Hepatic stellate cell (primary cell): ENCODE data around the gene CDCP1.

Source experiments
- DNase-seq: peaks from one replicate; pipeline ENCODE4 v3.0.0; 2011; ENCODE audit warnings: low spot score

The CDCP1 gene

DNA sequence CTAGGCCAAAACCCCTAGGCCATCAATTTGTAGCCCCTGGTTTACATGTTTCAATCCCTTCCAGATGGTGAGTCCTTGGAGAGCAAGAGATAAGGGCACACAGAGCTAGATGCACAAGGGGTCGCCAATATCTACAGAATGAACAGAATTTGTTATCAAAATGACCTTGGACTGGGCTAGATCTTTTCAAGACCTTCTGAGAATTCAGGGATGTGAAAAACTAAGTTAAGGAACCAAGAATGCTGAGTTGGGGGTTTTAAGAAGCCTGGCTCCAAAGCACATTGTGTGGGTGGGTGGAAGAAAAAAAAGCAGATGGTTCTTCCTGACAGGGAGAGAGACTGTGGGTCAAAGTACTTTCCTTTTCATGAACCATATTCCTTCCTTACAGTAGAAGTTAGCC is 10.2 kb downstream of the CDCP1 start:
- no peak for DNase-seq

DNA sequence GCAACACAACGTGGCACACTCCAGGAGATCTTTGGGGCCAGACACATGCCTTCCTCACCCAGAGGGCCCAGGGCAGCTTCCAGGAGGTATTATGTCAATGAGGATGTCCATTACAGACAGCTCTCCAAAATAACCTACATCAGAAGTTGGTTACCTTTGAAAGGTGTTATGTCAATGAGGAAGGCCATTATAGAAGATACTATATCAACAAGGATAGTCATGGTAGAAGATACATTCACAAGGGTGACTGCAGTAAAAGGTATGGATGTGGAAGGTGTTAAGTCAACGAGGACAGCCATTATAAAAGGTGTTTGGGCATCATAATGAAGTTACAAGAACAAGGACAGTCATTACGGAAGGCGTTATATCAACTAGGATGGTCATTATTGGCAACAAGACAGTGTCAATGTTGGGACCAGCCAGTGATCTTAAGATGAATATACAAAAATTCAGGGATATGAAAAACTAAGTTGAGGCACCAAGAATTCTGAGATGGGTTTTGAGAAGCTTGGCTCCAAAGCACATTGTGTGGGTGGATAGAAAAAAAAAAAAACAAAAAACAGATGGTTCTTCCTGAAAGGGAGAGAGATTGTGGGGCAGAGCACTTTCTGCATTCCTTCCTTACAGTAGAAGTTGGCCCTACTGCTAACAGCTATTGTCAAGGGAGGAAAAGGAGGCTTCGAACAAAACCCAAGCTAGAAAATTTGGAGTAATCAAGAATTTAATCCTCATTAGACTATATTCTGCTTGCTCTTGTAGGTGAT is 11.2 kb downstream of the CDCP1 start:
- no peak for DNase-seq

DNA sequence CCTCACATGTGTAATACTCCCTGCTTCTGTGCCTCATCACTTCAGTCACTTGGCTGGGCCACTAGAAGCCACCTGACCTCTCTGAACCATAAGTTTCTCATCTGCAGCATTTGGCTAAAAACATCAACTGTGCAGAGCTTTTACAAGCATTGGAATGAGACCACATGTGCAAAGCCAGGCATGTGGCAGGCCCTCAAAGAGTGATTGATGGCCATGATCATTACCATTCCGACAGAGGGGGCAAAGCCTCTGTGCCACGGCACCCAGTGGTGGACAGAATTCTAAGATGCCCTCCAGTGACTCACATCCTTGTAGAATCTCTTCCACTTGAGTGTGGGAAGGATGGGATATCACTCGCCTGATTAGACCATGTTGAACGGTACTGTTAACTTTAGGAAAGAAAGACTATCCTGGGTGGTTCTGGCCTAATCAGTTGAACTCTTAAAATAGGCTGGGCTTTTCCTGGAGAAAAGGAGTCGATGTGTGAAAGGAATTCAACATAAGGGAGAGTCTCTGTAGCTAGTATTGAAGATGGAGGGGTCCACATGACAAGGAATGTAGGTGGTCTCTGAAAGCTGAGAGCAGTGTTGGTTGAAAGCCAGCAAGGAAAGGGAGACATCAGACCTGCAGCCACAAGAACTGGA is 13.5 kb downstream of the CDCP1 start:
- DNase-seq = no peak

DNA sequence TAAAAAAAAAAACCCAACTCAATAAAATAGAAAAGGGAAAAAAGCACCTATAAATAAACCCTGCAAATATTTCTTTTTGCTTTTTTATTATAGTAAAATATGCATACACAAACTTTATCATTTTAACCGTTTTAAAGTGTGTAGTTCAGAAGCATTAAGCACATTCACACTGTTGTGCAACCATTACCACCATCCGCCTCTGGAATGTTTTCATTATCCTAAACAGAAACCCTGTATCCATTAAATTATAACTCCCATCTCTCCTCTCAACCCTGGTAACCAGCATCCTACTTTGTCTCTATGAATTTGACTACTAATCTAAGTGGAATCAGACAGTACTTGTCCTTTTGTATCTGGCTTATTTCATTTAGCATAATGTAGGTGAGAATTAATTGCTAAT is 15.0 kb downstream of the CDCP1 start:
- no peak for DNase-seq

DNA sequence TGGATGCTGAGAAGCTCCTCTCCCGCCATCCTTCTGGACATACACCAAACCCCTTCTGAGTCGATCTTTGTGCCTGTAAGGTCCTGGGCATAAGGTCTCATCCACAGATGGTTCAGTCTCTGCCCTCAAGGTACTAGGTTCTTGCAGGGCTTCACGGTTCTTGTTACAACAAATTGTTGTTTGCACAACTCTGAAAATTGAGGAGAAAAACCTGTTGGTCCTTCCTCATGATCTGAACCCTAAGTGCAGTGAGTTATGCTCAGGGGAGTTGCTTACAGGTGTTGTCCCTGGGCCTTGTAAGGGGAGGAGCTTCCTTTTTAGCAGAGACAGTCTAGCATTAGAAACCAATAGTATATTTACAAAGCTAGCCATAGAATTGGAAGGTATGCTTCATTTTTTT is 15.7 kb downstream of the CDCP1 start:
- no peak for DNase-seq

DNA sequence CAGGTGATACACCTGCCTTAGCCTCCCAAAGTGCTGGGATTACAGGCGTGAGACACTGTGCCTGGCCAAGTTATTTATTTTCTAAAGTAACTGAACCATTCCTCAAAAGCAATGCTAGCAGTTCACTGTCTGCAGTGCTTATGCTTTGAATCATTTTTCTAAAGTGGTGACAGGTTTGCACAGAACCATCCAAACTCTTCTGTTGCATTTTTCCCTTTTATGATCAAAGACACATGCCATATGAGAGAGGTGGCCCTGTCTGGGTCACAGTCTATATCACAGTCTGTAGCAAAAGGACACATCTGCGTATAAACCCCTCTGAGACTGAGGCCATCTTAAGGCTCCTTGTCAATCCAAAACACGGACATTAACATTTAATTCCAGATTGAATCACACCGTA is 17.2 kb downstream of the CDCP1 start:
- DNase-seq = no peak

DNA sequence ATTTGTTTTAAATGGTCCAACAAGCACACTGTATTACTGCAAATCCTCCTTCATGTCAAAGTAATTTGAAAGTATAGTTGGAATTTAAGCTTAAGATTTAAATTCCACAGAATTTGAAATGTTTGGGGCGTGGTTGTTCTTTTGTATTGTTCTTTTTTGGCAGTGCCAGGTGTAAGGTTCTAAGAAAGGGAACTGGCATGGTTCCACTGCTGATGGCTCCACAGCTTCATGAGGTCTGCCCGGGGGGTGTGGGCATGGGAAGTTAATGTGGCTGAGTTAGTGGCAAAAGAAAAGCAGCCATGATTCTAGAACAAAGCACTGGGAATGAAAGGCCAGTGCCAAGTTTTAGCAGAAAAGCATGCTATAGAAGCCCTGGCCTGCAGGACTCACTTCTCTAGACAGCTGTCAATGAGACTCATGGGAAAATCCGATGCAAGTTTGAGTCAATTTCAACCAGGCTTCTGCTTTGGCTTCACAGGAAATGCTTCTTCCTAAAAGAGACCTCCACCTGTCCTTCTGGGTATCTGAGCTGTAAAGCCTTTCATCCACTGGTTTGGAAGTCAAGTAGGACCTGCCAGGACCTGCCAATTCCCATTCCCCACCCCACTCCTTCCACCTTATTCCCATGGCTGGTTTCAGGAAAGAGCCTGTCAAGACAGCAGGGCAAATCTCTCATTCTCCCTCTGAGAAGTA is 18.9 kb downstream of the CDCP1 start:
- no peak for DNase-seq

DNA sequence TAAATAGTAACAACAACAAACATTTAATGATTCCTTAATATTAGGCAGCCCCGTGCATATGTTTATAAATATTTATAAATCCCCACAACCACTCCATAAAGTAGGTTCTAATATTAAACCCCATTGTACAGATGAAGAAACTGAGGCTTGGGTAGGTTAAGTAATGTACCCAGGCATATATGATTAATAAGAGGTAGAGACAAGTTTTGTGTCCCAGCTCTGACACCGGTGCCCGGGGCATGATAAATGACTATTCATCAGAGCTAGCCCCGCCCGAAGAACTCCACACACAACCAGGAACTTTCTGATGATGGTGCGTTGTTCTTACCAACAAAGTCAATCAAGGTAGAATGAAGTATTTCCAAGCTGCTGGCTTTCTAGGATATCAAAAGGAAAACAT is 19.4 kb downstream of the CDCP1 start:
- no peak for DNase-seq

DNA sequence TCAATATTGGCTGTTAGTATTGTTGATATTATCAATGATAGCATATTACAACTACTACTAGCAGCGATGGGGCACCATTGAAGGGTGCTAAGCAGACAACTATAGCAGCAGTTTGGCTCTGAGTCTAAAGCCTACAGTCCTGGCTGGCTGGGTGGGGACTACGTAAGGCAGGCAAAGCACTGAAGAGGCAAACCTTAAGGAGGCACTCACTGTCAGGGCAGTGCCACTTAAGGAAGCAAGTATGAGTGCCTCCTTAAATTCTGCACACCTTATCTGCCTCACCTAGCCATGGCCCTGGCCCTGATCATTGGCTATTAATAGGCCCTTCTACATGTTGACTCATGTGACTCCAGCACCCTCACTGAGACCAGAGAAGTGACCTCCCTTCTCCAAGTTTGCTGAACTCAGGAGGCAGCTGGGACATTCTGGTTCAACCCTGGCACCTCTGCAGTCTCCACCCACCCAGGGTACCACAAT is 20.6 kb downstream of the CDCP1 start:
- DNase-seq = no peak

DNA sequence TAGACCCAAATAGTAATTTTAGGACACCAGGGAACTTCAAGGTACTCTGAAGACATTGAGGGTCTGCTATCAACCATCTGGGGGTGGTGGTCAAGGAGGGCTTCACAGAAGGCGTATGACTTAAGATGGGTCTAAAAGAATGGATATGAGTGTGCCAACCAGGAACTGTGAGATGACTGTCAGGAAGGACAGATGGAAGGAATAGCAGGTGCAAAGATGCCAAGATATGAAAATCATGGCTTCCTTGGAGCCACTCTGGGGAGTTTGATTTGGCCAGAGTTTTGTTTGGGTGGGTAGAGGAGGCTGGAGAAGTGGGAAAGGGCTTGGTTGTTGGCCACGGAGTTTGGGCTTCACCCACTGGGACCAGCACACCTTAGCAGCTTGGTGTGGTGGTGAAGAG is 21.2 kb downstream of the CDCP1 start:
- no peak for DNase-seq

DNA sequence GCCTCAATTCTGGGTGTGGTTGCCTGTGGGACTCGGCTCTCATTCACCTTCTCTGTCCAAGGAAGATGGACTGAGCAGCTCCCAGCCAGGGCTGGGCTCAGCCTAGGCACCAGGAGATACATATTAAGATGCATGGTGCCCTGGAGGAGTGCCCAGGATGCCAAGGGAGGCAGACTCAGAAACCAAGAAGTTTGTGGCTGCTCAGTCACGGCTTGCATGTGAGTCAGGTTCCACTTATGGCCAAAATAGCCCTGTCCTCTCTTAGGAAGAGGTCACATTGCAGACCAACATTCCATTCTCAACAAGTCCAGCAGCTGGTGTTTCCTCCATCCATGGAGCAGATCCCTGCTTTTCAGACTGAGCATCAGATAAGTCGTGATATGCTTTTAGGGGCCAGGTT is 21.8 kb downstream of the CDCP1 start:
- peak; percentile 87 for DNase-seq

DNA sequence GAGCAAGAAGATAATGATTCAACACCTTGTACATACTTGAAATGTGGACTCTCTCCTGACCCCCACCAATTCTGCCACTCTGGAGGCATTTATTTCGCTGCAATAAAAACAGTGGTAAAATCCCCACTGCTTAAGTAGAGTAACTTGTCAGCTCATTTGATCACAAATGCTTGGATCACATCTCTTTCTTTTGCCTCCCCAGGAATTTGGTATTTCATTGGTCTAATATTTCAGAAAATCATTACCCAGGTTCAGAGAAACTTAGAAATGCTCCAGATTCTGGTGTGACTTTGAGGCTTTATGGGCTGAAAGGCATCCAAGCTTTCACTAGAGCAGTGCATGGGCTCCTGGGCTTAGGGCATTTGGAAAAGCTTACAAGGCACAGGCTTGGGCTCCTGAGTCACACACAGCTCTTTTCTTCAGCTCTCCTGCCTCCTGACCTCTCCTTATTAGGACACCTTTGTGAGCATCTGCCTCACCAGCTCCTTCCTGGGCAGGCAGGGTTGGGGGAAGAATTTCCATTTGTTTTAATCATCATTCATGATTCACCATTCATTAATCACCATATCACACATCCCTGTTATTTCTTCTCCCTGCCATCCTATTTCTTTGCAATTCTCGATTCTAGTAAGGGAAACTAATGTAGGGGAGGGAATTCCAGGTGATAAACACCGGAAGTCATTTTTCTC is 22.5 kb downstream of the CDCP1 start:
- DNase-seq = no peak

DNA sequence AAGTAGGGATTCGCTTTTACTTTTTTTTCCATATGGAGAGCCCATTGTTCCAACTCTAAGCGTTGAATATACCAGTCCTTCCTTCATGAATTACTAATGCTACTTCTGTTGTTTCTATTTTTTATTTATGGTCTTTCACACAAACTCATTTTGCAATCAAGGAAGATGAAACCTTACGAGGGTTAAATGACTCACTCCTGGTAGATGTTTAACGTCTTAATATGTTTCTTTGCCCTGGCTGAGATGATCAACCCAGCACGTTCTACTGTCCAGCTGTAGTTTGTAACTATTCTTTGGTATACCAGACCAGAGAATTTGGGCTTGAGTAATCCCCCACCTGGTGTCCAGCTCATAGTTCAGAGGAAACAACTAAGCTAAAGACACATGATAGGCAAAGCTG is 23.1 kb downstream of the CDCP1 start:
- no peak for DNase-seq

DNA sequence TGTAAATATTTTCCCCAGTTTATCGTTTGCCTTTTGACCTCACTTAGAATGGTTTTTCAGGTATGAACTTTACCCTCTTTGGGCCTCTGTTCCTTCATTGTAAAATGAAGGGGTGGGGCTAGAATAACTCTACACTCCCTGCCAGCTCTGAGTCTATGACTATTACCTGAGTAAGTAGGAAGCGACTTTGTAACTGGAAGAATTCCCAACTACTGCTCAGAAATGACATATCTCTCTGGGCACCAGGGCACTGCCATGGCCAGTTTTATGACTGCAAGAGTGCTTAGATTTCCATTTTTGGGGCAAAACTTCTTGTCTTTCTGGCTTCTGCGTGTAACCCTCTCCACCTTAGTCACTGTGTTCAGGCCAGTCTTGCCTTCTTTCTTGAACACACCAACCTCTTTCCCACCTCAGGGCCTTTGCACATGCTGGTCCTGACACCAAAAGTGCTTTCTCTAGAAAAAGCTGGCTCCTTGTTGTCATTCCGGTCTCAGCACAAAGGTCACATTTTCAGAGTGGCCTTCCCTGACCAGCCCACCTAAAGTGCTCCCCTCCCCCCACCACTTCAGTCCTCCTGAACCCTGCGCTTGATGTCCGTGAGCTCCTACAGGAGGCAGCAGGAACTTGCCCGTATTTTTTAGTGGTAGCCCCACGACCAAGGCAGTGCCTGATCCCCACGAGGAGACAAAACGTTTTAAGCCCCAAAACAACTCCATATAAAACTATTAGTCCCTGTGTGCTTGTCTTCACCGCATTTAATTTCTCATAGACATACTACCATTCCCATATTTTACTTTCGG is 25.6 kb downstream of the CDCP1 start:
- no peak for DNase-seq

DNA sequence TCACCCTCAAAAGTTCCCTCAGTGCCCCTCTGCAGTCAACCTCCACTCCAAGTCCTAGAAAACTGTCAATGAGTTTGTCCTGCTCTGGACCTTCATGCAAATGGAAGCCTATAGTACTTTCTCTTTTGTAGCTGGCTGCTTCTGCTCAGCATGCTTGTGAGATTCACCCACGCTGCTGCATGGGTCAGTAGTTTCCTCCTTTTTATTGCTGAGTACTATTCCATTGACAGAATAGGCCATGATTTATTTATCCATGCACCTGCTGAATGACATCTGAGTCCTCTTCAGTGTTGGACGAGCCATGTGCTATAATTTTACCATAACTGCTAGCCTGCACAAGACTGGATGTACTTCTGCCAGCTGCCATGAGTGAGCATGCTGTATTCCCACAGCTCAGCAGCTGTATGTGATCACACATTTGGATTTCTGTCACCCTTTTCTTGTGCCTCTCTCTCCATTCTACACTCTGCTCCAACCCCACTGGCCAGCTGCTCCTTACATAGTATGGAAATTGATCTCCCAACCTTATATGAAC is 26.3 kb downstream of the CDCP1 start:
- DNase-seq = no peak

DNA sequence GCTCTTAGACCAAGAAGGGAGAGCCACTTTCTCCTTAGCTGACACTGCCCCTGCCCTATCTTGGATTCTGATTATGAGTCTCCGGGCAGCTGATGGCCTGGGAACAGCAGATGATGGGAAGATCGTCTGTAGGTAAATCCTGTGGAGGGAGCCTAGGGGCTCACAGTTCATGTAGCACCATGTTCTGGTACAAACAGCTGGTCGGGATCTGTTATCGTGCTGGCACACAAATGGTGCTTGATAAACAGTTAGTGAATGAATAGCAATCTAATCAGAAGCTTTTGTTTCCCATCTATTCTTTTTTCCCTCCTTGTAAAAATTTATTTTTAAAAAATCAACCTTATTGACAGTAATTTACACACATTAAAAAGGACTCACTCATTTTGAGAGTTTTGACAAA is 26.8 kb downstream of the CDCP1 start:
- no peak for DNase-seq

DNA sequence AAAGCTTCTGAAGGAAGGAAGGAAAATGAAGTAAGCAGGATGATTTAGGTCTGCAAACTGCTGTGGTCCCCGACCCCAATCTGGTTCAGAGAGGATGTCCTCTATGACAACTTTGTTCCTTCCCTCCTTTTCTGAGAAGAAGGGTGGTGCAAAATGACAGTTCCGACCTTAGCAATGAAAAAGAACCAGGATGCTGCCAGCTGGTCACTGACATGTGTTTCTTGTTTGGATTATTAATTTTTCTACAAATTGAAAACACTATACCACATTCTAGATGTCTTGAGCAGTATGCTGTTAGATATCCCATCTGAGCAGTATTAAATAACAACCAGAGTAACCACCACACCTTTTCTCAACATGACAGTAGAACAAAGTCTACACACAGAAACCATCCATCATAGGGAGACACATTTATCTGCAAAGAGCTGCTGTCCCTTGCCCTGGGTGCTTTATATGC is 27.5 kb downstream of the CDCP1 start:
- no peak for DNase-seq

DNA sequence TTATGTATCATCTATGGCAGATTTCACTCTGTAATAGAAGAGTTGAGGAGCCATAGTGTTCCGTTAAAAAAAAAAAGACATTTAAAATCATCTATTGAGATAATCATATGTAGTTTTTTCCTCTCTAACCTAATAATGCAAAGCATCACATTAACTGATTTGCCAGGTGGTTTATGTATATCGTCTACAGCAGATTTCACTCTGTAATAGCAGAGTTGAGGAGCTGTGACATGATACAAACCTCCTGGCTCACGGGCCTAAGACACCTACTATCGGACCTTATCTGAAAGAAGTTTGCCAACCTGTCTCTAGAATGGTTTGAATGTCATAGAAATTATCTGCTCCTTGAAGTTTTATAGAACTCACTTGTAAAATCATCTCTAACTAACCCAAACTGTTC is 29.8 kb downstream of the CDCP1 start:
- DNase-seq = no peak

DNA sequence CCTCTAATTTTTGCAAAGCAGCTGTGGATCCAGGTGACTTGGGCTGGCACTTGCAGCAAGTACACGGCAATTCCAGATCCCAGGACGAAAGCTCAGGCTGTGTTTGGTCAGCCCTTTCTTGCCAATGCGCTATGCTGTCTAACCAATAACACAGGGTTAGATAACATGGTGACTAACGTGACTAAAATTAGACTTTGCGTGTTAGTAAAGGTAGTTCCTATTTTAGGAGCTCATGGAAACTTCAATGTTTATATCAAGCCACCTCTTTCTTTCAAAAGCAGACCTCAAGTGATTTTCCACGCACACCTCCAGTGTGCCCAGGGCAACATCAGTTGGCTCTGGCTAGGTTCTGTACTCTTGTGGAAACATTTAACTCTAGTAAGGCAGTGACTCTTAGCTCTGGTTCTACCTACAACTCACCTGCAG is 32.5 kb downstream of the CDCP1 start:
- DNase-seq = no peak

DNA sequence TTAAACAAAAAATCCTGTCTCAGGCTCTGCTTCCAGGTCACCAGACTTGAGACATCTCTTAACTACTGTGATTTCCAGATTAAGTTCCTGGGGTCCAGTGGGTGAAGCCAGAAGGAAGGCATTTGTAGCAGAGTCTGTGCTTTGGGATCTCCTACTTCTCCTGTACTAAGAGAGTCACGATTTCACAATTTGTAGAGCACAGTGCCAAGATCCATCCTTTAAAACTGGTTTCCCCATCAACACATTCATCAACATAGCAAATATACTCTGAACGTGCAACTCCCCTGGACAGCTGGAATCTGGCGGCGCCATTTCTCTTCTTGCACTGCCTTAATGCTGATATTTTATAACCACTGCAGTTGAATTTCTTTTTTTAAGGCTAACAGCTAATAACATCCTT is 33.2 kb downstream of the CDCP1 start:
- no peak for DNase-seq

DNA sequence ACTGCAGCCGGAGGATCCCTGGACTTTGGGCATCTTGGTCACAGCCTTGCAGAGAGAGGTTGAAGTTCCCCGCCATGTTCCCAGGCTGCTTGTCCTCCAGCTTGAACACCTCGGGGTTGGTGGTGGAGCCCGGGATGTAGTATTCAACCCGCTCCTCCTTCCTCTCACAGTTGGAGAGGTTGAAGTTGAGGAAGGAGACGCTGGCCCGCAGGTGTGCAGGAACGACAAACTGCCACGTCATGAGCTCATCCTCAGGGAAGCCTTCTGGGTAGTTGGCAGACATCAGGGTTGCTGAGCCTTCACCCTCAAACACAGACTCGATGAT is 35.7 kb downstream of the CDCP1 start:
- no peak for DNase-seq
